Muscle layer of duodenum (tissue), 2 donors: ENCODE measurements around the gene AP2A2.

Experiments used
- H3K27ac ChIP-seq: one replicate; pipeline ENCODE4 v1.7.0; 2013; ENCODE audit warnings: mild to moderate bottlenecking, low read length
- H3K27me3 ChIP-seq: one replicate; pipeline ENCODE4 v1.7.0; 2013; ENCODE audit warnings: low read depth, mild to moderate bottlenecking, control low read depth, low read length
- H3K36me3 ChIP-seq, 2 donors: one replicate each; pipeline ENCODE4 v1.7.0; 2013; ENCODE audit warnings: low read length in 2 of 2, control low read depth in 1 of 2, mild to moderate bottlenecking in 1 of 2; ENCODE audit not compliant: insufficient read depth in 2 of 2, control insufficient read depth in 1 of 2
- H3K4me1 ChIP-seq, 2 donors: one replicate each; pipeline ENCODE4 v1.7.0; 2013; ENCODE audit warnings: low read length in 2 of 2, mild to moderate bottlenecking in 2 of 2, control low read depth in 1 of 2, moderate library complexity in 1 of 2; ENCODE audit not compliant: insufficient read depth in 2 of 2, control insufficient read depth in 1 of 2
- H3K4me3 ChIP-seq, 2 donors: one replicate each; pipeline ENCODE4 v1.7.0; 2013; ENCODE audit warnings: low read length in 2 of 2, low read depth in 1 of 2, mild to moderate bottlenecking in 1 of 2
- H3K9me3 ChIP-seq, 2 donors: one replicate each; pipeline ENCODE4 v1.7.0; 2013; ENCODE audit warnings: low read length in 2 of 2, control low read depth in 1 of 2, mild to moderate bottlenecking in 1 of 2; ENCODE audit not compliant: control insufficient read depth in 1 of 2
- donor health status: healthy.

AP2A2 gene

DNA sequence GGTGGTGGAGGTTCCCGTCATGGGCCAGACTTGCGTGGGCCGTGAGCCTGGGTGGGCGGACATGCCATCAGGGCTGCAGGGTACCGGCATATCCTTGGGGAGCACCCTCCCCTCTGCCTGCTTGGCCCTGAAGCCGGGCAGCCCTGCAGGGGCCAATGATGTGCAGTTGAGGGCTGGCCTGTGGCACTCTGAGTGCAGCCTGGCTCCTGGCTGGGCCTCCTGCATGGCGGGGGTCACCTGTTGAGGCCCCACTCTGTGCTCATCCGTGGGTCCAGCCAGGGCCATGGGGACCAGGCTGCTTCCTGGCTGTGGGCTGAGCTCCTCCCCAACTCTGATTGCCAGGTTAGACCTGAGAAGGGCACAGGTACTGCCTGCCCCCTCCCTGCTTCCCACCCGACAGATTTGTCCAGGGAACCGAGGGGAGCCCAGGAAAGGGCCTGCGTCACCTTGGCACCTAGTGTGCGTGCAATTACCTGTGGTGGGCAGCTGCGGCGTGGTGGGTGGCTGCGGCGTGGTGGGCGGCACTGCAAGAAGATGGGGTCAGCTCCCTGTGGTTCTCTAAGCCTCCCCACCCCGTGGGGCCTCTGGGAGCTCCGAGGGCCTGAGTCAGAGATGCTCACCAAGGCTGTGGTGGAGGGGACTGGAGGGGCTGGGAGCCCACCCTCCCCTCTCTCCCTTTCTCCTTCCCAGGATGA is 94.7 kb downstream of the AP2A2 start:
- no peaks in the 10 kb centered on the region for H3K36me3 ChIP-seq
- no peaks in the 10 kb centered on the region for H3K9me3 ChIP-seq
- no peak overlapping the region for H3K4me3 ChIP-seq
- no peaks in the 10 kb centered on the region for H3K4me1 ChIP-seq
- no peaks in the 10 kb centered on the region for H3K27me3 ChIP-seq
- H3K27ac ChIP-seq = no peak overlapping the region

DNA sequence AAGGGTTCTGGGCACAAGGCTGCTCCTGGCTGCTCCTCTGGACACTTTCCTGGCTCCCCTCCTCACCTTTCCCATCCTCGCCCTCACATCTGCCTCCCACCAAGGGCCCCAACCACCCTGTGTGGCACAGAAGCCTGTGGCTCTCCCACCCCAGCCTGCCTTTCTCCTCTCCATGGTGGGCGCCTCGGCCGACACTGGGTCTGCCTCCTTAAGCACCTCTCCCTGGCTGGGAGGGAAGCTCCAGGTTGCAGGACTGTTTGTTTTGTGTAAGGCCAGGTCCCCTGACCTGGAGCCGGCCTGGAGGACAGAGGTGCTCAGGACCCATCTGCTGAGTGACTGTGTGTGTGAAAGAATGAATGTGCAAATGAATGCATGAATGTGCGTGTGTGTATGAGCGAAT is 96.7 kb downstream of the AP2A2 start:
- no peaks in the 10 kb centered on the region for H3K27me3 ChIP-seq
- no peaks in the 10 kb centered on the region for H3K4me1 ChIP-seq
- no peak overlapping the region for H3K4me3 ChIP-seq
- H3K9me3 ChIP-seq = no peaks in the 10 kb centered on the region
- H3K27ac ChIP-seq = no peak overlapping the region
- no peaks in the 10 kb centered on the region for H3K36me3 ChIP-seq

DNA sequence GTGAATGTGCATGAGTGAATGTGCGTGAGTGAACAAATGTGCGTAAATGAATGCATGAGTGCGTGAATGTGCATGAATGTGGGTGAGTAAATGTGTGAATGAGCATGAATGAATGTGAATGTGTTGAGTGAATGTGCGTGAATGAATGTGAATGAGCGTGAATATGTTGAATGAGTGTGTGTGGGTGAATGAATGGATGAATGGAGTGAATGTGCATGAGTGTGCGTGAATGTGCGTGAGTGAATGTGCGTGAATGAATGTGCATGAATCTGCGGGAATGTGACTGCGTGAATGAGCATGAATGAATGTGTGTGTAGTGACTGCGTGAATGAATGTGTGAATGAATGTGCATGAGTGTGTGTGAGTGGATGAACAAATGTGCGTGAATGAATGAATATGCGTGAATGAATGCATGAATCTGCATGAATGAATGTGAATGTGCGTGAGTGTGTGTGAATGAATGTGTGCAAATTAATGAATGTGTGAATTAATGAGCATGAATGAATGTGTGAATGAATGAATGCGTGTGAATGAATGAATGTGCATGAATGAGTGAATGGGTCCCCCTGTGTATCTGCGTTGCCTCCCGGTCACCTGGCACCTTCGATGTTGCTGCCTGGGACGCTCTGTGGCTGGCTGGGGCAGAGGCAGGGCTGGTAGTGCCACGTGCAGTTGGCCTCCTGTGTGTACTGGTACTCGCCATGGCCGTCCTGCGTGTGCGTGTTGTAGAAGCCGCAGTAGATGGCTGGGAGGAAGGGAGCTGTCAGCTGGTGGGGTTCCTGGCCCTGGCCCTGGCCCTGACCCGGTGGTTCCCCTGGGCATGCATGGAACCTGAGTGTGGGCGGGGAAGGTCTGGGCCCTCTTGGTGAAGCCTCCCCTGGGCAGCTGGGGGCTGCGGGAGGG is 97.5 kb downstream of the AP2A2 start:
- Histone ChIP-seq H3K4me3 (no peak overlapping the region), H3K9me3 (no peaks in the 10 kb centered on the region), H3K27me3 (no peaks in the 10 kb centered on the region), H3K4me1 (no peaks in the 10 kb centered on the region), H3K27ac (no peak overlapping the region), H3K36me3 (no peaks in the 10 kb centered on the region)

DNA sequence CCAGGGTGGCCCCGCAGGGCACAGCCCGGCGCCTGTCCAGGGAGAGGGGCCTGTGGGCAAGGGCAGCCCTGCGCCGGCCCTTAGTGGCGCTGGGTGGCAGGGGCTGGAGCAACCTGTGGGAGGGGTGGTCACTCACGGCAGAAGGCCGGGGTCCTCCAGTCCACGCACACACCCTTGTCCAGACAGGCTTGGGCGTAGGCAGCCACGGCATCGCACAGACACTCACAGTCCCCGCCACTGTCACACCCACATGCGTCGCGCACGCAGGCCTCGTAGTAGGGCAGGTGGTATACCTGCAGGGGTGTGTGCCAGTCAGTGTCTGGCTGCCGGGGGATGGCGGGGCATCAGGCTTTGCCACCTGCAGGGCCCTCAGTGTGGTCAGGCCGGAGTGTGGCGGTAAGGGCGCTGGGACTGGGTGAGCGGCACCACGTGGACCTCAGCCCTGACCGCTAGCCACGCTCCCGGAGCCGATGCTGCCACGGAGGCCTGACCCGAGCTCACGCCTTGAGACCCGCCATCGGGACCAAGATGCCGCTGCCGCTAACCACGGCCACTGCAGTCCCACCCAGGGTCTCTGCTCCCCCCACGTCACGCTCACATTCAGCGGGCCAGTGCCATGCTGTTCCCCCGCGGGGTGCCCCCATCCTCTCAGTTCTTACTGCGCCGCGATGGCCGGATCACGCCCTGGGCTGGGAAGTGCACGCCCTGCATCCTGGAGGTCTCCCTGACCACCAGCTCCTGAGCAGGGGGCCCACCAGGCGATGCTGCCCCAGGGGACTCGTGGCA is 98.3 kb downstream of the AP2A2 start:
- no peaks in the 10 kb centered on the region for H3K9me3 ChIP-seq
- H3K27ac ChIP-seq = no peak overlapping the region
- H3K4me3 ChIP-seq = no peak overlapping the region
- H3K27me3 ChIP-seq = no peaks in the 10 kb centered on the region
- H3K36me3 ChIP-seq = no peaks in the 10 kb centered on the region
- no peaks in the 10 kb centered on the region for H3K4me1 ChIP-seq

DNA sequence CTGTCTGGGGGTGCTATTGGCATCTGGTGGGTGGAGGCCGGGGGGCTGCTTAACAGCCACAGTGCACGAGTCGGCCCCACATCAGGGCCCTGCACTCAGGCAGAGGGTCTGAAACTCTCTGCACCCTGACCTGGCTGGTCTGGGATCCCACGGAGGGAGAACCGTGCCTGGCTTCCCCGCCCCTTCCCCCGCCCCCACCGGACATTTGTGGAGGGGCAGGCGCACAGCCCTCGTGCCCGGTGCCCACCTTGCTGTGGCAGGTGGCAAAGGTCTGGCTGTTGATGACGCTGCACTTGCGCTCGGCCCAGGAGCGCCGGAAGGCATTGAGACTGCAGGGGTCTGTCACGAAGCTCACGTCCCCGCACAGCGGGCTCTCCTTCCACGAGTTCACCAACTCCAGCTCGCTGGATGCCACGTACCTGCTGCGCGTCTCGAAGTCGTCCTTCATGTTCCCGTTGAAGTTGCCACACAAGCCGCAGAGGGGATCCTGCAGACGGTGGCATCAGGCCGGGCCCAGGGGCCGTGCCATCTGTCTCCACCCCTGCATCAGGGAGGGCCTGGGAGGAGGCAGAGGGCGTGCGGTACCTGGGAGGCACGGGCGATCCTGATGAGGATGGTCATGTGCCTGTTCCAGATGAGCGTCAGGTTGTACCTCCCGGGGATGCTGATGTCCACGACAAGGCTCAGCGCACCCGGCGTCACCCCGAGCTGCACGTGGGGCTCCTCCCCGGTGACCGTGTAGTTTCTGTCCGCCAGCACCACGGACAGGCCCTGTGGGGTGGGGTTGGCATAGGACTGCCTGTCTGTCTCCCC is 99.1 kb downstream of the AP2A2 start:
- H3K36me3 ChIP-seq = no peaks in the 10 kb centered on the region
- no peak overlapping the region for H3K4me3 ChIP-seq
- no peaks in the 10 kb centered on the region for H3K4me1 ChIP-seq
- H3K27ac ChIP-seq = no peak overlapping the region
- H3K9me3 ChIP-seq = no peaks in the 10 kb centered on the region
- H3K27me3 ChIP-seq = no peaks in the 10 kb centered on the region

DNA sequence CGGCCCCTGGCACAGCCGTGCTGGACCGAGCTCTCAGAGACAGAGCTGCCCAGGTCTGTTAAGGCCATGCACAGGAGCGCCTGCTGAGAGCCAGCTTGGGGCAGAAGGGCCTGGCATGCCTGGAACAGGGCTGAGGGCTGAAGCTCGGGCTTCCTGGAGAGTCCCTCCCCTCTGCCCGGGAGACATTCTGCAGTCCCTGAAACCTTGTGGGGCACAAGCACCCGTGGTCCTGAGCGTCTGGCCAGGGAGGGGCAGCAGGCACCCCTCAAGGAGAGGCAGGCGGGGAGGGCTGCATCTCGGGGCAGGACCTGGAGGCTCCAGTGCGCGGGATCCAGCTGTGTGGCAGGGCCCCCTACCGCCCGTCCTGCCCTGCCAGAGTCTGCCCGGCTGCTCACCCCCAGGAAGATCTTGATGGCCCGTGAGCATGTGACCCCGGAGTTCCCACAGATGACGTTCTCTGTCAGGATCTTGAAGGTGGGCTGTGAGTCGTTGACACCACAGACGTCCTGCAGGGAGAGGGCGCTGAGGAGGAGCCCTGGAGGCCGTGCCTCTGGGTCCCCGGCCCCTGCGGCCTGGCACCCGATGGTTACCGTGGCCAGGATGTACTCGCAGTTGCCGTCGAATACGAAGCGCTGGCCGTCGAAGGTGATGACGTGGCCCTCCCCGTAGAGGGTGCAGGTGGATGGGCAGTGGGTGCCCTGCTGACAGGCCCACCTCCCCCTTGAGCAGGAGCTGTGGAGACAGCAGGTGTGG is 99.9 kb downstream of the AP2A2 start:
- H3K36me3 ChIP-seq = no peaks in the 10 kb centered on the region
- H3K9me3 ChIP-seq = no peaks in the 10 kb centered on the region
- no peak overlapping the region for H3K27ac ChIP-seq
- H3K4me1 ChIP-seq = no peaks in the 10 kb centered on the region
- H3K27me3 ChIP-seq = no peaks in the 10 kb centered on the region
- H3K4me3 ChIP-seq = no peak overlapping the region

DNA sequence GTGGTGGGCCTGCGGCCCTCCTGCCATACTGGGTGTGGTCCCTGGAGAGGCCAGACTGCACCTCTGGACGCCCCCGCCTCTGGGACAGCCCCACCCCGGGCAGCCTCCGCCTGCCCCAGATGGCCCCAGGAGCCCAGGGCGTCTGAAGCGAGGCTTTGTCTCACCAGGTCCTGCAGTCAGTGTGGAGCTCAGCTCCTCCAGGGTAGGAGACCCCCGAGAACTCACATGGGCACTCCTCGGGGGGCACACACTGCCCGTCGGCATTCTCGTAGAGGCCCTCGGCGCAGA is 100.4 kb downstream of the AP2A2 start:
- H3K4me3 ChIP-seq = no peak overlapping the region
- no peaks in the 10 kb centered on the region for H3K27me3 ChIP-seq
- no peaks in the 10 kb centered on the region for H3K4me1 ChIP-seq
- H3K36me3 ChIP-seq = no peaks in the 10 kb centered on the region
- no peaks in the 10 kb centered on the region for H3K9me3 ChIP-seq
- no peak overlapping the region for H3K27ac ChIP-seq

DNA sequence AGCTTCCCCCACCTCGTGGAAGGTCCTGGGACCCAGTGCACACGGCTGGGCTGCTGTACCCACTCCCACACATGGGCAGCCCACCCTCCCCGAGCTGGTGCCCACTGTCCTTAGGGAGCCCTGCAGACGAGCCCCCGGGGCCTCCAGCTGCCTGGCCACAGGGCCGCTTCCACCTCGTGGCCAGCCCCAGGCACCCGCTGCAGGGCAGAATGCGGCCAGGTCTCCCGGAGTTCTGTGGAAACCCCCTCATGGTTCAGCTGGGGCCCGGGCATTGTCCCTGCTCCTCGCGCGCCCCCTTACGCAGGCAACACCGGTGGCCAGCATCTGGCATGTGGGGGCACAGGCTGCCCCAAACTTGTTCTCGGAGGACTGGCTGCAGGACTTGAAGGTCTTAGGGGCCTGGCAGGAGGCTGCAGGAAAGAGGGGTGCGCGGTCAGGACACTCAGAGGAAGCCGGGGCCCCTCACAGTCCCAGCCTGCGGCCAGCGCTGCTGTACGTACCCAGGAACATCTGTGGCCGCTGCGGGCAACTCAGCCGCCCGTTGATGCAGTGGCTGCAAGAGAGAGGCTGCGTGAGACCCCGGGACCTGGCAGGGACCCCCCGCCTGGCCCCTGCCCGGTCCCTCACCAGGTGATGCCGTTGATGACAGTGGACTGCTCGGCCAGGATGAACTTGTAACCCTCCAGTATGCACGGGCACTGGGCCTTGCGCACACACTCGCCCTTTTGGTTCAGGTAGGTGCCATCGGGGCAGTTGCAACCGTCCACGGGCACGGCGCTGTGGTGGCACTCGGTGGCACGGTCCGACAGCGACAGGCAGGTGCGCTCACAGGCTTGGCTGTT is 101.2 kb downstream of the AP2A2 start:
- H3K4me3 ChIP-seq = no peak overlapping the region
- H3K9me3 ChIP-seq = no peaks in the 10 kb centered on the region
- H3K27me3 ChIP-seq = no peaks in the 10 kb centered on the region

DNA sequence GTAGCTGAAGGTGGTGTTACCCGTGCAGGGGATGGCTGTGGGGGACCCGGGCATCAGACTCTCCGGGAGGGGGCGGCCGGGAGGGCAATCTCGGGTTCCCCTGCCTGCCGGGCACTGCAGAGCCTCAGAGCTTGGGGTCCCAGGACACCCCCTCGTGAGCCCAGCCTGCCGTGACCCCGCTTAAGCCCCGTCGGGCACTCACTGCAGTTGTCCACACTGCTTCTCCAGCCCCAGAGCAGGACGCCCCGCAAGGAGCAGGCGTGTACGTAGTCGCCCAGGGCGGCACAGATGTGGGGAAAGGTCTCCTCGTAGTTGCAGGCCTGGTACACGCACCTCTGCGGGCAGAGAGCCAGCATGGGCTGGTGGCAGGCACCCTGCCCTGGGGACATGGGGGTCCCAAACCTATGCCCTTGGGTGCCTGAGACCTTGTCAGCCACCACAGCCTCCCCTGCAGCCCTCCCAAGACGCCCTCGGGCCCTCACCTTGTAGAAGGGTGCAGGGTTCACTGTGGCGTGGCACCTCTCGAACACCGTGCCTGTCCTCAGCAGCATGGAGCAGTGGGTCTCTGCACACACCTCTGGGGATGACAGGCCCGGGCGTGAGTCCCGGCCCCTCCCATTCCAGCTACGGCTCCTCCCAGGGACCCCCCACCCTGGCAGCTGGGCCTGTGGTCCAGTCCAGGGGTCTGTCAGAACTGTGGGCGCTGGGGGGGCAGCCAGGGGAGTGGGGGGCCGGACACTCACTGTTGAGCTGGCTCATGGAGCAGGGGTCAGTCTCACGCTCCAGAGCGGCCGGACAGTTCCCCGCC is 102.0 kb downstream of the AP2A2 start:
- H3K4me1 ChIP-seq = no peaks in the 10 kb centered on the region
- no peaks in the 10 kb centered on the region for H3K36me3 ChIP-seq
- no peaks in the 10 kb centered on the region for H3K9me3 ChIP-seq
- H3K4me3 ChIP-seq = no peak overlapping the region
- H3K27ac ChIP-seq = no peak overlapping the region
- no peaks in the 10 kb centered on the region for H3K27me3 ChIP-seq

More for the DNA sequence above, 101.2 kb downstream of the AP2A2 start:
- no peaks in the 10 kb centered on the region for H3K4me1 ChIP-seq
- no peak overlapping the region for H3K27ac ChIP-seq
- no peaks in the 10 kb centered on the region for H3K36me3 ChIP-seq
